HuH-7 (cell line): ENCODE results near the gene XRN2.
"Not testable (repeated sequence)": the region's sequence is repeated elsewhere in the genome, so short reads cannot be mapped to it uniquely, and the experiment has no call there.

Source experiments
- DNase-seq: peaks from one replicate; pipeline ENCODE4 v3.0.0; 2011; ENCODE audit warnings: low spot score

XRN2 gene

GRCh38 chr20:21390768-21391167 lies 87.6 kb downstream of the XRN2 start:
- no peak for DNase-seq

DNA sequence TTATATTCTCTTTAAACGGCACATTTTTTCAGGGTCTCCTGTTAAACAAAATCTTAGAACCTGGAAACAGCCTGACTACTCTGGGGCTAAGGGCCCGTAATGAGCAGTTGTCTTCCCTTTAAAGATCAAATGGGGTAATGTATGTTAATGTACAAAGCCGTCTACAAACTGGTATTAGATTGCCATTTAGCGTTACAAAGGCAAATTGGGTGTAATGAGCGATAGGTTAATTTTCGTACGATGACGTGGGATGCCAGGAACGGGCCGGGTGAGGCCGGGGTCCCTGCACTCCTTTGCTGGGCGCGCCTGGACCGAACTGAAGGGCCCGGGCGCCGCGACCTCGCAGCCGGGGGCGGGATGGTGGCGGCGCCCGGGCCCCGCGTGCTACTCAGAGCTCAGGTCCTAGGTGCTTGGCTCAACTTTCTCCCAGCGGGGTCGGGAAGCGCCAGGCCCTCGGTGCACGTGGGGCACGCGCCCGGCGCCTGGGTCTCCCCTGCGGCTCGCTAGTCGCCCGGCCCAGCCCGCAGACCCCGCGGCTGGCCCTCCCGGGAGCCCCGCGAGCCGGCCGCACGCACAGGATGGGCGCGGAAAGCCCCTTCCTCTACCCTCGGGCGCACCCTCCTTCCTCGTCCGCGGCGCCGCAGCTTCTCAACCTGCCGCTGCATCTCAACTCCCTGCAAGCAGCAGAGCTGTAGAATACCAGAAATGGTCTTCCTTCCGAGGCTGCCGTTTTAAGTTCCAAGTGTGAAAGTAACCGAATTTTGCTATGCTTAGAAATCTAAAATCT lies 88.2 kb downstream of the XRN2 start:
- no peak for DNase-seq

DNA sequence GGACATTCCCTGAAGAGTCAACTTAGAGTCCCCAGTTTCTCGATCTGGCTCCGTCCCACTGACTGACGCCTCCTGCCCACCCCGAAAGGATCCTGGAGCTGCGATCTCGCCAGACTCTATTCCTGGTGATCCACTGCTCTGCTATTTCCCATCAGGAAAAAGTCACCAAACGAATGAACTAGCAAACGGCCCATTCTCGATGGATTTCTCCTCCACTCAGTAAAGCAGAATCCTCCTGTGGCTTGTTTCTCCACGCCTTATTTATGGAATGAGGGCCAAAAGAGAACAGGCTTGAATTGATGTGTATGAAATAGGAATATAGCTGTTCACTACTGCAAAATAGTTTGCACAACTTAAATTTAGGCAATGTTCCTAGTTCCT lies 88.8 kb downstream of the XRN2 start:
- no peak for DNase-seq

GRCh38 chr20:21393166-21393565 lies 90.0 kb downstream of the XRN2 start:
- no peak for DNase-seq

- DNase-seq, result no peak
Measured at GRCh38 chr20:21393816-21394519, 90.8 kb downstream of the XRN2 start.

DNA sequence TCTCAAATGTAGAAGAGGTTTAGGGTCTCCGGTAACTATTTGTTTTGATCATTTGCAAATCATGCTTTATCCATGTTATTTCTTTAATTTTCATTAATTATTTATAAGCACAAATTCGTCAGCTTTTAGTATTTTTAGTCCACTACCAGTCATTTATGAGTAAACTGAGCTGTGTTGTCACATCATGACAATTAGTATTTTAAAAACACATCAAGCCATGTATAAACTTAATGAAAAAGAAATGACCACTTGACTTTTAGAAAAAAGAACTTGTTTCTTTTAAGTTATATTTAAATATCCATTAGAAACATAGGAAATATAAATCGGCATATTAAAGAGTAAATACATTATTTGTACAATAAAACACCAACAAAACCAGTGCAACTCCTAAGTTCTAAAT lies 91.4 kb downstream of the XRN2 start:
- no peak for DNase-seq

DNA sequence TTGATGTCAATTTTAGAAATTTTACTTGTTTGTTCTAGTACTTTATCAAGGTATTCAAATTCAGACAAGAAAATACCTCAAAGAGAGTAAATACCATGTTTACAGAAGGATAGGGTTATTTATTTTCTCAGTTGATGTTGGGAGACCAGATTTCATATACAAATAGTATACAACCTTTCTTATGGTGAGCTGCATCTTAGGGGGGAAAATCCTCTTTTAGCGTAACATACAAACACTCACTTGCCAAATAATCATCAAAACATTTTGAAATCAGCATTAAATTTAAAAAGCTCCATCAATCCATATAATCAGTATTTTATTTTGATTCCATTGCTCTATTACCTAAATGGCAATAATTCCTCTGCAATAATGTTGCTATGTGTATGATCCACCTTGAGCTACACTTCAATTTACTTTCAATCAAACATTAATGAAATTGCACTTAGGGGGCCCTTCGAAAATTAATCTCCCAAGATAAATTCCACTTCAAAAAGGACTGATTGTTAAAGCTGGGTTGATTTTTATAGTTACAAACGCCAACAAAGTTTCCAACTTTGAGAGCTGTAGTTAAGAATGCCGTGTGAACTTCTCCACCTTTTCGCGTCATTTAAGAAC lies 92.0 kb downstream of the XRN2 start:
- no peak for DNase-seq

- no peak for DNase-seq
Measured at GRCh38 chr20:21395666-21396598, 92.8 kb downstream of the XRN2 start.

GRCh38 chr20:21396599-21397340 lies 93.6 kb downstream of the XRN2 start:
- DNase-seq, result no peak

- no peak for DNase-seq
Measured at GRCh38 chr20:21397341-21398108, 94.4 kb downstream of the XRN2 start, which contains the start of gene NKX2-4. NKX2-4 (minus strand) TSS chr20:21397526; CDS start chr20:21397399, 127 bp downstream.

DNA sequence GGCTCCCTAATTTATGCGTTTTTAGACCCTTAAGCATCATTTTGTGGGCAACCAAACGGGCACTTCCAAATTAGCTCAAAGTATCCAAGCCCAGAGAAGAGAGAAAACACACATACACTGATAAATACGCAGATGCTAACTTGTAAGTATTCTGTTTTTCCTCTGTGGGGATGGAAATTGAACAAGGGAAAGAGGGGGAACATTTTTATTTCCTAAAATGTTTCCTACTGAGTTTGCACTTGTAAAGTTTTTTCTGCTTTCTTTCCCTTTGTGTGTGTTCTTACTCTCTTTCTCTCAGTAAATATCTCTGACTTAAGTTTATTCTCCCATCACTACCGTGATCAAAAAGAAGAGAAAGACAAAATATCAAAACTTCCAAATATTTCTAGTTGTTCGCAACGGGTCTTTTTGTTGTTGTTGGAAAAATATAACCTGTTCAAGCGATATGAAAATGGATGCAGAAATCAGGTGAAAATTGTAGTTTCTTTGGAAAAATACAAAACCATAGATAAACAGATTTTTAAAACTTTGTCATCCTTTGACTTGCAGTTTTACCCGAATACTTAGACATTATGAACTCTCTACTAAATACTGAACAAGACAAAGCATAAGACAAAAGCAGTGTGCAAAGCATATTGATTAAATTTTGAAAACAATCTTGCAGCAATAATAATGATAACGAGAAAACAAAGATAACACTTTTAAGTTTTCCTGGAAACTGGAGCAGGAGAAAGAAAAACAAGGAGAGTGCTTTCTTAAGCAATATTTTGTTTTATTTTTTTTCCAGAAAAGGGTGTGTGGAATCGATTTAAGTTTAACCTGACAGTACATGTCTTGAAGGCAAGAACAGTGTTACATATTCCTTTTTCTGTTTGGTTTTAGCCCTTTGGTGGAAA lies 95.2 kb downstream of the XRN2 start:
- no peak for DNase-seq

GRCh38 chr20:21399005-21399475 lies 95.9 kb downstream of the XRN2 start:
- DNase-seq, result no peak

- DNase-seq, result no peak
Measured at GRCh38 chr20:21411725-21412124, 108.6 kb downstream of the XRN2 start.

DNA sequence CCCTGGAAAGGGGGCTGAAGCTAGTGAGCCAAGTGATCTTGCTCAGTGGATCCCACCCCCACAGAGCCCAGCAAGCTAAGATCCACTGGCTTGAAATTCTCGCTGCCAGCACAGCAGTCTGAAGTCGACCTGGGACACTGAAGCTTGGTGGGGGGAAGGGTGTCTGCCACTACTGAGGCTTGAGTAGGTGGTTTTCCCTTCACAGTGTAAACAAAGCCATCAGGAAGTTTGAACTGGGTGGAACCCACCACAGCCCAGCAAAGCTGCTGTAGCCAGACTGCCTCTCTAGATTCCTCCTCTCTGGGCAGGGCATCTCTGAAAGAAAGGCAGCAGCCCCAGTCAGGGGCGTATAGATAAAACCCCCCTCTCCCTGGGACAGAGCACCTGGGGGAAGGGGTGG lies 110.9 kb downstream of the XRN2 start:
- DNase-seq, result not testable (repeated sequence)

GRCh38 chr20:21419147-21419546 lies 116.0 kb downstream of the XRN2 start:
- not testable (repeated sequence) for DNase-seq

GRCh38 chr20:21421601-21422236 lies 118.6 kb downstream of the XRN2 start:
- DNase-seq, result no peak

GRCh38 chr20:21423712-21424111 lies 120.6 kb downstream of the XRN2 start:
- DNase-seq, result not testable (repeated sequence)

DNA sequence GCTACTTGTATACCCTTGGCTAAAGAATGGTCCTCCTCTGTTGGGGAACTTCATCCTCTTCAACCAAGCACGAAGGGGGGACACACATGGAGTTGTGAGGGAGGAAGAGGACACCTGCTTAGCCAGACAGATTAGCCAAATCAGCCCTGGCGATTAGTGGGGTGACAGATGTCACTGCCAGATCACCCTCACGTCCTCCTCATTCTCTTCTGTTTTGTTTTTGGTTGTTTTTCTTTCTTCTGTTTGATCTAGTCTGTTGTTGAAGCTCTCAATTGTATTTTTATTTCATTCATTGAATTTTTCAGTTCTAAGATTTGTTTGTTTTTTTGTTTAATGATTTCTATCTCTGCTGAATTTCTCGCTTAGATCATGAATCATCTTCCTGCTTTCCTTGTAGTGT lies 121.7 kb downstream of the XRN2 start:
- DNase-seq, result no peak

DNA sequence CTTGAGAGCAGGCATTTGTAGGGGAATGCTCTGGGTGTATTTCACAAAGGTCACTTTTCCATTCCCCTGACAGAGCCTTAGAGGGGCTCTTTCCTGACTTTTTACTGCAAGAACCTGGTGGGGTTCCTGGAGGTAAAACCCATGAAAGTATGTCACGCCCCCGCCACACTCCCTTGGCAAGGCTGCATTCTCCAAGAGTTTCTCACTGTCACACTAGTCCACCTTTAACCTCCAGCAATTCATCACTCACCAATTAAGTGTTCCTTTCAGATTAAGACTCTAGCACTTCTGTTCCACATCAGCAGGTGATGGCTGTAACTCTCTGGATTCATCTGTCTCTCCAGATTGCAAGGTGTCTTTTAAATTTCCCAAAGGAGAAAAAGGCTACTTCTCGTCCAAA lies 126.9 kb downstream of the XRN2 start:
- DNase-seq, result no peak
